Neutrophil (primary cell): ENCODE results near the gene ANKRD11.
A peak's percentile ranks its signal among the peaks of the same experiment; 100 is the strongest.

Source experiments
- H3K27ac ChIP-seq: fragments of 200-600 bp; sonication (generic); 2 replicates; pipeline ENCODE4 v1.5.1; 2016; ENCODE audit warnings: mild to moderate bottlenecking, moderate library complexity
- H3K27me3 ChIP-seq: fragments of 200-600 bp; sonication (generic); 2 replicates; pipeline ENCODE4 v1.6.0; 2016; ENCODE audit warnings: mild to moderate bottlenecking
- H3K36me3 ChIP-seq: fragments of 200-600 bp; sonication (generic); 2 replicates; pipeline ENCODE4 v1.5.1; 2017
- H3K4me1 ChIP-seq, 2 experiments: fragments of 200-600 bp in 1 of 2; sonication (generic) in 1 of 2; 1 replicate in 1 of 2; 2 replicates in 1 of 2; pipeline versions ENCODE4 v1.5.1 to v1.6.1; 2013 to 2016; ENCODE audit warnings: low read depth in 1 of 2, low read length in 1 of 2, mild to moderate bottlenecking in 1 of 2, moderate library complexity in 1 of 2; ENCODE audit not compliant: control insufficient read depth in 1 of 2, insufficient read depth in 1 of 2
- H3K4me3 ChIP-seq, 2 experiments: fragments of 200-600 bp in 1 of 2; sonication (generic) in 1 of 2; 1 replicate in 1 of 2; 2 replicates in 1 of 2; pipeline ENCODE4 v1.5.1; 2013 to 2016; ENCODE audit warnings: low read depth in 1 of 2, low read length in 1 of 2, mild to moderate bottlenecking in 1 of 2, moderate library complexity in 1 of 2
- H3K9me3 ChIP-seq: fragments of 200-600 bp; sonication (generic); 2 replicates; pipeline ENCODE4 v1.5.1; 2016
- TF ChIP-seq, protein P1 (sequence below): fragments of 200-600 bp; sonication (generic); IDR thresholded peaks from 2 replicates; pipeline ENCODE4 v1.5.1; 2016; ENCODE audit warnings: antibody characterized with exemption

The ANKRD11 gene

DNA sequence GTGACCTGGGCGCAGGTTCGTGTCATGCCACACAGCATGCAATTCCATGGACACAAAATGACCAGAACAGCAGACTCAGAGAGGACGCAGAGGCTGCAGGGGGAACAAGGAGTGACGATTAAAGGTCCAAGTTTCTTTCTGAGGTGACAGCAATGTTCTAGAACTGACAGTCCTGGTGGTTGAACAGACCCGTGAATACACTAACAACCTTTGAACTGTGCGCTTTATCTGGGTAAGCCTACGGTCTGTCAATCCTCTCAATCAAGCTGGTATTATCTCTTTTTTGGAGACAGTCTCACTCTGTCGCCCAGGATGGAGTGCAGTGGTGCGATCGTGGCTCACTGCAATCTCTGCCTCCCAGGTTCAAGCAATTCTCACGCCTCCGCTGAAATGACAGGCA is 138.7 kb downstream of the ANKRD11 start:
- H3K4me1 ChIP-seq: peaks cover 51 to 54% of the 10 kb centered on the region in 2 experiments
- TF ChIP-seq, protein P1, sequence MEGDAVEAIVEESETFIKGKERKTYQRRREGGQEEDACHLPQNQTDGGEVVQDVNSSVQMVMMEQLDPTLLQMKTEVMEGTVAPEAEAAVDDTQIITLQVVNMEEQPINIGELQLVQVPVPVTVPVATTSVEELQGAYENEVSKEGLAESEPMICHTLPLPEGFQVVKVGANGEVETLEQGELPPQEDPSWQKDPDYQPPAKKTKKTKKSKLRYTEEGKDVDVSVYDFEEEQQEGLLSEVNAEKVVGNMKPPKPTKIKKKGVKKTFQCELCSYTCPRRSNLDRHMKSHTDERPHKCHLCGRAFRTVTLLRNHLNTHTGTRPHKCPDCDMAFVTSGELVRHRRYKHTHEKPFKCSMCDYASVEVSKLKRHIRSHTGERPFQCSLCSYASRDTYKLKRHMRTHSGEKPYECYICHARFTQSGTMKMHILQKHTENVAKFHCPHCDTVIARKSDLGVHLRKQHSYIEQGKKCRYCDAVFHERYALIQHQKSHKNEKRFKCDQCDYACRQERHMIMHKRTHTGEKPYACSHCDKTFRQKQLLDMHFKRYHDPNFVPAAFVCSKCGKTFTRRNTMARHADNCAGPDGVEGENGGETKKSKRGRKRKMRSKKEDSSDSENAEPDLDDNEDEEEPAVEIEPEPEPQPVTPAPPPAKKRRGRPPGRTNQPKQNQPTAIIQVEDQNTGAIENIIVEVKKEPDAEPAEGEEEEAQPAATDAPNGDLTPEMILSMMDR: no peak

DNA sequence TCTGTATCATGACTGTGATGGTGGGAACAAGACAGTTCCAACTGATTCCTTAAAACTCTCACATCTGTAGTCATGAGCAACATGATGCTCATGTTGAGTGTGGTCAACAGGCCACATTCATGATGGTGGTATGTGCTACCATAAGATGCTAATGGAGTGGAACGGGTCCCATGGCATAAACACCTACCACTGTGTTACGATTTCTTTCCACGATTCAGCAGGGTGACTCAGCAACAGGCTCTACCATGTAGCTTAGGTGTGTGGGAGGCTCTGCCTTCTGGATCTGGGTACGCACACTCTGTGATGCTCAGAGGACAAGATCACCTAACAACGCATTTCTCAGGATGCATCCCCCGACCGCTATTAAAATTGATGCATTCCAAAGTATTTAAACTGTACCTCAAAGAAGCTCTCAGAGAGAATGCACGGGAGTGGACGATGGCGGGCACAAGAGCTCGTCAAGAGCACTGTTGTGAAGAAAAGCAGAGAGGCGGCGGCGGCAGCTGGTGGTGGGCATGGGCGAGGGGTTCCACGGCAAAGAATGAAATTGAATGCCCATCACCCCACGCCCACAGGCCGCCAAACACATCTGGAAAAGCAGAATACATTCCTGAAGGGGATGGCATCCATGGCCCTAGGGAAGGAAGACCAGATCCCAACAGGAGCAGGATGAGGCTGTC is 139.5 kb downstream of the ANKRD11 start:
- H3K4me1 ChIP-seq: peaks cover 43 to 46% of the 10 kb centered on the region in 2 experiments
- no peak overlapping the region for H3K4me3 ChIP-seq
- H3K27me3 ChIP-seq: no peaks in the 10 kb centered on the region
- H3K36me3 ChIP-seq: peaks cover 8% of the 10 kb centered on the region
- TF ChIP-seq, protein P1: no peak
- H3K27ac ChIP-seq: peak overlapping the region; percentile 1
- no peaks in the 10 kb centered on the region for H3K9me3 ChIP-seq

More for the DNA sequence above, 138.7 kb downstream of the ANKRD11 start:
- no peak overlapping the region for H3K4me3 ChIP-seq
- no peaks in the 10 kb centered on the region for H3K27me3 ChIP-seq
- H3K9me3 ChIP-seq: no peaks in the 10 kb centered on the region
- H3K27ac ChIP-seq: no peak overlapping the region
- H3K36me3 ChIP-seq: peaks cover 8% of the 10 kb centered on the region

DNA sequence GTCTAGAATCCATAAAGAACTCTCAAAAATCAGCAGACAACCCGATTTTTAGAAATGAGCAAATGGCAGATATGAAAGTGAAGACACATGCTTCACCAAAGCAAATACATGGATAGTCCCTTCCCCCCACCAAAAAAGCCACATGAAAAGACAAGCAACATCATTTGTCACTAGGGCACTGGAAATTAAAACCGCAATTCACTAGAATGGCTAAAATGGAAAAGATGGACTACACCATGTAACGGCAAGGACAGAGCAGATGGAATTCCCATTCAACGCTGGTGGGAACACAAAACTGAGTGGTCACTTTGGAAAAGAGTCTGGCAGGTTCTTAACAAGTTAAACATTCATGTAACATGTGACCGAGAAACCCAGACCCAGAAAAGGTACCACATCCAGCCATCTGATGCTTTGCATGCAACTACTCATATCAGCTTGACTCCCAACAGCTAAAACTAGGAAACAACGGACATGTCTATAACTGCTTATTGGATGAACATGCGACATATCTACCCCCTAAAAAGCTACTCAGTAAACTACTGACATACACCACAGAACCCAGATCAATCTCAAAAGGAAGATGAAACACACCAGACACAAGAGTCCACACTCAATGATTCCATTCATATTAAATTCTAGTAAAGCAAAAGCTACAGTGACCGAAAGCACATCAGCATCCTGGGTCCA is 140.3 kb downstream of the ANKRD11 start:
- H3K27ac ChIP-seq: peak overlapping the region; percentile 1
- peaks cover 8% of the 10 kb centered on the region for H3K36me3 ChIP-seq
- TF ChIP-seq, protein P1: no peak
- peaks cover 37 to 38% of the 10 kb centered on the region in 2 experiments for H3K4me1 ChIP-seq
- no peaks in the 10 kb centered on the region for H3K27me3 ChIP-seq
- H3K4me3 ChIP-seq: no peak overlapping the region
- no peaks in the 10 kb centered on the region for H3K9me3 ChIP-seq

DNA sequence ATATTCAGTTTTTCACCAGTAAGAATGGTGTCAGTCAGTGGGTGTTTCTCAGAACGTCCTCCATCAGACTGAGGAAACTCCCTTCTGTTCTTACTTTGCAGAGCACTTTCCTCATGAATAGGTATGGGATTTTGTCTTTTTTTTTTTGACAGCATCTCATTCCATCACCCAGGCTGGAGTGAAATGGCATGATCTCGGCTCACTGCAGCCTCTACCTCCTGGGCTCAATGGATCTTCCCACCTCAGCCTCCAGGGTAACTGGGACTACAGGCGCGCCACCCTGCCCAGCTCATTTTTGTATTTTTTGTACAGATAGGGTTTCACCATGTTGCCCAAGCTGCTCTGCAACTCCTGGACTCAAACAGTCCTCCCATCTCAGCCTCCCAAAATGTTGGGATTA is 142.6 kb downstream of the ANKRD11 start:
- TF ChIP-seq, protein P1: no peak
- H3K4me1 ChIP-seq: peaks cover 14 to 15% of the 10 kb centered on the region in 2 experiments
- no peak overlapping the region for H3K27ac ChIP-seq
- H3K27me3 ChIP-seq: no peaks in the 10 kb centered on the region
- peaks cover 8% of the 10 kb centered on the region for H3K36me3 ChIP-seq
- no peak overlapping the region for H3K4me3 ChIP-seq
- no peaks in the 10 kb centered on the region for H3K9me3 ChIP-seq

DNA sequence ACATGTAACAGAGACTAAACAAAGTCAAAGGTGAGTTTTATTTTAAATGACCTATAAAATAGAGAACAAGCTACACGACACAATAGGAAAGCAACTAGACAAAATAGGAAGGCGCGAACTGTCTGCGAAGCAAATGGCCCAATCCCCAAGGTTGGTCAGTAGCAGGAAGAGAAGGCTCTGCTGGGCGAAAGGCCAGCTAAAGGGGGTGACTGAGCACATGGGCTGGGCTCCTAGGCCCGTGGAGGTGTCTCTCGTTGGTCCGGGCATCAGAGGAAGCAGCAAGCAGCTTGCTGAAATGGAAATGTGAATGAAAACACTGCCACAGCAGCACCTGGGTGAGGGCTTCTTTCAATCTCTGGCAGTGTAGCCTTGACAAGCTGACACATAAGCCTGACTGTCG is 143.5 kb downstream of the ANKRD11 start:
- Histone ChIP-seq H3K27me3 (no peaks in the 10 kb centered on the region), H3K4me1 (peaks cover 5 to 6% of the 10 kb centered on the region in 2 experiments), H3K27ac (peak overlapping the region; percentile 62), H3K36me3 (peaks cover 8% of the 10 kb centered on the region), H3K9me3 (no peaks in the 10 kb centered on the region), H3K4me3 (no peak overlapping the region)
- TF ChIP-seq, protein P1: no peak
